Measurements from ENCODE around the gene ZNF654.
A peak's percentile ranks its signal among the peaks of the same experiment; 100 is the strongest.
"Not testable (repeated sequence)": the region's sequence is repeated elsewhere in the genome, so short reads cannot be mapped to it uniquely, and the experiment has no call there.

ZNF654 gene

DNA sequence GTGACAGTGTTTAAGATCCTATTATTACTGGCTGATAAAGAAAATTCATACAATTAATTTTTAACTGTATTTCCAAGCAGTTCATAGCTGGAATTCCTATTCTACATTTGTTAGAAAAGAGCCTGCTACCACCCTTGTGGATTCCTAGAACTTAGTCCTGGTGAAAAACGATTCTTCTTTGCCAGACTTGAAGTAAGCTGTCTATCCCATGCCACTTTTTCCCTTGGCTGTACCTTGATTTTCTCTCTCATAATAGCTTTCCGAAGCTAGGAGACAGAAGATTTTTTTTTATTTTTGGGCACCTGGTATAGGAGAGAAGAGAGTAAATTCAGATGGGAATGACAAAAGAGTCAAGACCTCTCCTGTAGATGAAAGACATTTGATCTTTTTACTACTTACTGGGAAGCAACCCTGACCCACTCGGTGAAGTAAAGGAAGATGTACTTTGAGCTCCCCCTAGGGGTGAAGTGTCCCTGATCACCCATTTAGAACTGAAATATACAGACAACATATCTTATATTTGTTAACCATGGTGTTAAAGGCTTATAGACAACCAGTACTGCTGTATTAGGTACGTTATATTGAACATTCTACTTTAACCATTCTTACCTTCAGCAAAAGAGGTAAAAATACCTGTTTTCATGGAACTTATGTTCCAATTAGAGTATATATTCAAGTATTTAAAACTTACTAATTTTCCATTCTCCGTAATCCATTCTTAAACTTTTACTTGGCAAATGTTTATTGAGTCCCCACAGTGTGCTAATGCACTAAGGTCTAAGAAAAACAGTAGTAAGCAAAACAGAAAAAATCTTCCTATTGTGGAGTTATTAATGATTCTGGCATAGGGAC, 54.5 kb downstream of the ZNF654 start:
- Histone ChIP-seq H3K36me3 (peaks cover 36 to 70% (median 48%) of the 10 kb centered on the region in 11 experiments), H4K20me1 (peaks cover 0 to 96% (median 6%) of the 10 kb centered on the region in 11 experiments; a peak in 13 of 22 replicates), H3K4me3 (no peak overlapping the region), H3K27me3 (no peaks in the 10 kb centered on the region), H3K4me1 (peaks cover 0 to 10% (median 0%) of the 10 kb centered on the region in 10 experiments; a peak in 4 of 20 replicates), H3K4me2 (no peak overlapping the region), H3K9me3 (replicated peaks in 1 of 11) (peaks cover 0 to 11% (median 7%) of the 10 kb centered on the region in 11 experiments; a peak in 15 of 22 replicates), H3K27ac (no peak overlapping the region), H3K9ac (no peak overlapping the region)
- TF ChIP-seq Cebpa-rat (IDR thresholded peaks at IDR 0.05) = no peak

DNA sequence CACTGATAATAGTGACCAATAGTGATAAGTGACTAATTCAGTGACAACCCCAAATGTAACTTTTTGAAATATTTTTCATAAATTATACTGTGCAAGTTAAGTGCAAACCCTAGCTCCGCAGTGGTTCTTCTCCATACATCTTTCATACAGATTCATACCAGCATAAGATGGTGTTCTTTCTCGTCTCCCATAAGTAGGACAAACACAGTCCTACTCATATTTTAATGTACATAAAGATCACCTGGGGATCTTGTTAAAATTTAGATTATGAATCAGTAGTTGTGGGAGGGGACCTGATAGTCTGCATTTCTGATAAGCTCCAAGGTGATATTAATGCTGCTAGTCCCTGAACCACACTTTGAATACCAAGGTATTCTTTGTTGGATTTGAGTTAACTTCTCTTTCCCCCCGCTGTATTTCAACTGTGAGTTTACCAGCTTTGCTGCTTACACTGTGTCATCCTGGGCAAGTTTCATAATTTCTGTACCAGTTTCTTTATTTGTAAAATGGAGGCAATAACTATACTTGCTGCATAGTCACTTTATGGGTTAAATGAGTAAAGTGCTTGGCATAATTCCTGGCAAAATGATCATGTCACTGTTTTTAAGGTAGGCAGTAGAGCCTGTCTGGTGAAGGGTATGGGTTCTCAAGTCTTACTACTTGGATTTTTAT, 56.0 kb downstream of the ZNF654 start:
- H3K27ac ChIP-seq = no peak overlapping the region
- no peak for TF ChIP-seq Cebpa-rat (IDR thresholded peaks at IDR 0.05)
- no peaks in the 10 kb centered on the region for H3K27me3 ChIP-seq
- H3K9ac ChIP-seq = no peak overlapping the region
- no peak overlapping the region for H3K4me3 ChIP-seq
- peaks cover 0 to 10% (median 0%) of the 10 kb centered on the region in 10 experiments; a peak in 4 of 20 replicates for H3K4me1 ChIP-seq
- peaks cover 40 to 61% (median 50%) of the 10 kb centered on the region in 11 experiments for H3K36me3 ChIP-seq
- no peak overlapping the region for H3K4me2 ChIP-seq
- H3K9me3 ChIP-seq (replicated peaks in 1 of 11) = peaks cover 0 to 13% (median 9%) of the 10 kb centered on the region in 11 experiments; a peak in 15 of 22 replicates
- peaks cover 0 to 87% (median 6%) of the 10 kb centered on the region in 11 experiments; a peak in 13 of 22 replicates for H4K20me1 ChIP-seq

DNA sequence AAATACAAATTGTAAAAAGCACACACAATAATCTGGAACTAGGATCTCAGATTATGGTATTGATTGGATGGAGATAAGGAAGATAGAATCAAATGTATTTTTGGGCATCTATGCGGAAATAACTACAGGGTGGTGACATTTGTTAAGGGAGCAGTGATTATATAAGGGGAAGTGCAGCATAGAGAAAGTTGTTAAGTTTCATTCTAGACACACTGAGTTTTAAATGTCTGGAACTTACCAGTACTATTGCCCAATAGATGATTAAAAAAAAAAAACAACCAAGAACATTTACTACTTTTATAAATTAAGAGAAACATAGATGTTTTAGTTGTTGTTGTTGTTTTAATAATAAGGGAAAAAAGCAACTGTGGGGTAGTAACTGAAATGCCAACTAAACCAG, 58.6 kb downstream of the ZNF654 start:
- no peaks in the 10 kb centered on the region for H3K27me3 ChIP-seq
- H3K9me3 ChIP-seq (replicated peaks in 1 of 11) = peaks cover 0 to 13% (median 9%) of the 10 kb centered on the region in 11 experiments; a peak in 15 of 22 replicates
- H3K9ac ChIP-seq = no peak overlapping the region
- H3K4me3 ChIP-seq = no peak overlapping the region
- no peak for TF ChIP-seq Cebpa-rat (IDR thresholded peaks at IDR 0.05)
- H3K27ac ChIP-seq = no peak overlapping the region
- H3K4me1 ChIP-seq = peaks cover 0 to 10% (median 0%) of the 10 kb centered on the region in 10 experiments; a peak in 4 of 20 replicates
- peaks cover 48 to 71% (median 64%) of the 10 kb centered on the region in 11 experiments for H3K36me3 ChIP-seq
- peaks cover 0 to 78% (median 6%) of the 10 kb centered on the region in 11 experiments; a peak in 11 of 22 replicates for H4K20me1 ChIP-seq
- H3K4me2 ChIP-seq = no peak overlapping the region

DNA sequence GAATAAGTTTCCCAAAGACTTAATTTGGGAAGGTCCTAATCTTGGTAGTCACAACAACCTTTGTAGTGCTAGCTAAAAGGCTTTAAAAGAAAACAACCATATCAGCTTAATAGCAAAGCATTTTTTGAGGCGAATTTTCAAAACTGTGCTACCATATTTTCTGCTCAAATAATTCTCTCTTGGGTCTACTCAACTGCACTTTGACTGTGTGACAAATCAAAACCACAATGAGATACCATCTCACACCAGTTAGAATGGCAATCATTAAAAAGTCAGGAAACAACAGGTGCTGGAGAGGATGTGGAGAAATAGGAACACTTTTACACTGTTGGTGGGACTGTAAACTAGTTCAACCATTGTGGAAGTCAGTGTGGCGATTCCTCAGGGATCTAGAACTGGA, 59.5 kb downstream of the ZNF654 start:
- peaks cover 0 to 10% (median 0%) of the 10 kb centered on the region in 10 experiments; a peak in 4 of 20 replicates for H3K4me1 ChIP-seq
- H3K4me2 ChIP-seq, H3K27me3 ChIP-seq, H3K9ac ChIP-seq, H3K4me3 ChIP-seq, H3K27ac ChIP-seq: not testable (repeated sequence)
- peaks cover 0 to 13% (median 9%) of the 10 kb centered on the region in 11 experiments; a peak in 15 of 22 replicates for H3K9me3 ChIP-seq (replicated peaks in 1 of 11)
- H3K36me3 ChIP-seq = peaks cover 48 to 78% (median 69%) of the 10 kb centered on the region in 11 experiments
- H4K20me1 ChIP-seq = peaks cover 0 to 78% (median 5%) of the 10 kb centered on the region in 11 experiments; a peak in 10 of 22 replicates

DNA sequence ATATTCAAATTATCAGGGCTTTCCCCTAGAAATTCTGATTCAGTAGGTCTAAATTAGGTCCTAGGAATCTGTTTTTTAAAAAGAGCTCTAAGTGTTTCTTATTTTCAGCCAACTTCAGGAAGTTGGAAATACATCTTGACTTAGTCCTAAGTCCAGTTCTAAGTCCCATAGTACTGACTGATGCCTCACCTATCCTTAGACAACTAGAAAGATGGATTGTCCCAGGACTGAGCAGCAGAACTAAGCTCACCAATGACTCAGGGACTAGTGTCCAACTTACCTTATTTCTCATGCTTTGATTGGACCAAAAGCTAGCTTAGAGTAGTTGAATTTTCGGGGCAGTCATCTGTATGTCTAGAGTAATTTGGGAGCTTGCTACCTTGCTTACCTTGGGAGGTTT, 64.5 kb downstream of the ZNF654 start:
- Histone ChIP-seq H3K9ac (no peak overlapping the region), H3K4me3 (no peak overlapping the region), H3K9me3 (replicated peaks in 1 of 11) (peaks cover 0 to 2% (median 1%) of the 10 kb centered on the region in 11 experiments; a peak in 13 of 22 replicates), H3K4me1 (peaks cover 0 to 9% (median 0%) of the 10 kb centered on the region in 10 experiments; a peak in 4 of 20 replicates), H4K20me1 (peaks cover 0 to 65% (median 0%) of the 10 kb centered on the region in 11 experiments; a peak in 5 of 22 replicates), H3K4me2 (no peak overlapping the region), H3K27ac (no peak overlapping the region), H3K27me3 (no peaks in the 10 kb centered on the region), H3K36me3 (peaks cover 34 to 64% (median 49%) of the 10 kb centered on the region in 11 experiments)
- no peak for TF ChIP-seq Cebpa-rat (IDR thresholded peaks at IDR 0.05)

DNA sequence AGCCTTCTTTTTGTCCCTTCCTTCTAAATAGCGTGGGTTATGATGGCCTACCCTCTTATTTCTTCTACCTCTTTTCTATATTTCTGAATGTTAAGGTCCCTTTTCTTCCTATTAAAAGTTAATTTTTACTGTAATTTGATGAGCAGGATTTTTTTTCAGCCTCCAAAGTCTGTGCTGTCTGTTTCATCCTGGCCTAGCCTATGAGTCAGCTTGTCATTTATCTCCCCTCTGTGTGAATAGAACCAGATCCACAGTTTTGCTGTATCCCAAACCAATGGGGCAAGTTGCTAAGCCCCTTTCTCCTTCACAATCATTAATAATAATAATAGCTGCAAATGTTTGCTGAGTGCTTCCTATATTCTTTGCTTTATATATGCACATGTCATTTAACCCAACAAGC, 72.6 kb downstream of the ZNF654 start:
- Histone ChIP-seq H3K36me3 (peaks cover 44 to 94% (median 66%) of the 10 kb centered on the region in 11 experiments), H3K27ac (peak overlapping the region in 5 of 11 experiments; percentile 15 to 43 (median 29); a peak in 4 of 22 replicates), H3K9me3 (replicated peaks in 1 of 11) (no peaks in the 10 kb centered on the region; a peak in 1 of 22 replicates), H3K27me3 (no peaks in the 10 kb centered on the region), H3K4me3 (peak overlapping the region in 1 of 10 experiments; percentile 9; a peak in 1 of 20 replicates), H4K20me1 (peaks cover 0 to 31% (median 0%) of the 10 kb centered on the region in 11 experiments; a peak in 7 of 22 replicates), H3K4me2 (peak overlapping the region in 8 of 11 experiments; percentile 34 to 79 (median 62); a peak in 13 of 22 replicates), H3K9ac (peak overlapping the region in 1 of 11 experiments; percentile 19; a peak in 3 of 22 replicates), H3K4me1 (peaks cover 0 to 59% (median 34%) of the 10 kb centered on the region in 10 experiments; a peak in 16 of 20 replicates)
- no peak for TF ChIP-seq Cebpa-rat (IDR thresholded peaks at IDR 0.05)

DNA sequence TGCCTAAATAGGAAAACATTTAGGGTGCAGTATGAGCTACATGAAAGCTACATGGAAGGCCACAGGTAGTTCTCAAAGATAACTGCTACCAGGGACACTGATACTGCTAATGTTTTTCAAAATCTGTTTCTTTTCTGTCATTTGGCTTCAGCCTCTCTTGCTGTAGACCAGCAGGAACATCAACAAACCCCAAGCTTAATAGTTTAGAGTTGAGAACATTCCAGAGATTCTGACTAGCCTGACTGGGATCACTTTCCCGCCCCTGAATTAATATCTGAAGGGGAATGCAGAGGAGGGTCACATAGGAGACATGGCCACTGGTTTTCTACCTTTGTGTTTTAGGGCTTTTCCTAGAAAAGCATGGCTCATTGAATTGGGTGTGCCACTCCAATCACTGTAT, 73.8 kb downstream of the ZNF654 start:
- Histone ChIP-seq H3K4me1 (peaks cover 0 to 52% (median 34%) of the 10 kb centered on the region in 10 experiments; a peak in 15 of 20 replicates), H3K4me3 (no peak overlapping the region), H3K27me3 (no peaks in the 10 kb centered on the region), H3K9me3 (replicated peaks in 1 of 11) (no peaks in the 10 kb centered on the region), H3K36me3 (peaks cover 44 to 94% (median 68%) of the 10 kb centered on the region in 11 experiments), H3K27ac (no peak overlapping the region), H3K4me2 (peak overlapping the region in 5 of 11 experiments; percentile 10 to 79 (median 62); a peak in 9 of 22 replicates), H4K20me1 (peaks cover 0 to 19% (median 0%) of the 10 kb centered on the region in 11 experiments; a peak in 6 of 22 replicates), H3K9ac (no peak overlapping the region)
- TF ChIP-seq Cebpa-rat (IDR thresholded peaks at IDR 0.05) = no peak

DNA sequence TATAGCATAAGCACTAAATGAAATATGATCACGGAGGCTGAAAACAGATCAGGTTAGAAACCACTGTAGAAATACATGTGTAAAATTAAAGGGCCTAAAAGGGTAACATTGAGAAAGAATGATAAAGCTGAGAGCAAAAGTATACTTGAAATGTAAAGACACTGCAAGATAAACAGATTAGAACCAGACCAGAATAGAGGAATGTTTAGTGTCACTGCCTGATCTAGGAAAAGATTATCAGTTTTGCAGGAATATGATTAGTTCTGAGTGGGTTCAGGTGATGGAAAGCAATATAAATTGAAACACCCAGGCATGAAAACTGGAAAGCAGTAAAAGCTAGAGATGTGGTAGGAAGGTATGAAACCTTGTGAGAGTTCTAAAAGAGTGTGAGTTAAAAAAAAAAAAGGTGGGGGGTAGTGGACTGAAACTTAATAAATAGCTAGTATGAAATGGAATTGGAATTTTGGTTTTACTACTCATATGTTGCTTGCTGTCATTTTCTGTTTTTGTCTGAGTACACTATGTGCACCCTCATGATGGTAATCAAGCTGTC, 74.7 kb downstream of the ZNF654 start:
- H3K36me3 ChIP-seq = peaks cover 53 to 98% (median 76%) of the 10 kb centered on the region in 11 experiments
- no peaks in the 10 kb centered on the region for H3K27me3 ChIP-seq
- TF ChIP-seq Cebpa-rat (IDR thresholded peaks at IDR 0.05) = no peak
- peaks cover 0 to 16% (median 0%) of the 10 kb centered on the region in 11 experiments; a peak in 6 of 22 replicates for H4K20me1 ChIP-seq
- H3K9me3 ChIP-seq (replicated peaks in 1 of 11) = no peaks in the 10 kb centered on the region
- H3K9ac ChIP-seq = no peak overlapping the region
- H3K27ac ChIP-seq = no peak overlapping the region
- H3K4me2 ChIP-seq = 0 out of 22 replicates have a peak overlapping the region, but pooled peaks of 1 of the 11 experiments have one; percentile 79
- no peak overlapping the region for H3K4me3 ChIP-seq
- peaks cover 0 to 49% (median 33%) of the 10 kb centered on the region in 10 experiments; a peak in 15 of 20 replicates for H3K4me1 ChIP-seq
